Stimulated activated CD8-positive, alpha-beta memory T cell treated with anti-CD3 and anti-CD28 coated beads, Interleukin-12 subunit alpha, Interleukin-12 subunit beta, amount 100 ng/mL, for 1 hour (primary cell): ENCODE results near the gene CDH18.

Experiments
- DNase-seq: peaks from one replicate; pipeline ENCODE4 v3.0.0-alpha.2; 2020; ENCODE audit warnings: low read depth

Gene CDH18

DNA sequence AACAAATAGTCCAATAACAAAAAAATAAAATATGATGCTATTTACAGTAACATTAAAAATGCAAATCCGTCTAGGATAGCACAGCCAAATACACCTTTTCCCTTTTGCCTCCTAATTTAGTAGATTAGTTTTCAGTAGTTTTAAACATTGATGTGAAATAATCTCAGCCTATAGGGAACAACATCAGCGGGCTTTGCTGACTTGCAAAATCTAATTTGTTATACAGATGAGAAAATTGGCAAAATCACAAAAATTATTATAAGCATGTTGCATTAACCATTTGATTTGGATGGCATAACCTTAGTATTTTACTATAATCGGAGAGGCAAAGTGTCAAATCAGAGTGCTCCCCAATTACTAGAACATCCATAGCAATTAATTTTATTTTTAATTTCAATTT is 563.5 kb downstream of the CDH18 start:
- no peak for DNase-seq
